22Rv1 (cell line): ENCODE data around the gene CD1E.

Experiments
- H3K27ac ChIP-seq: fragments of 450-650 bp; 2 replicates; pipeline ENCODE4 v1.5.1; 2017
- ZFX ChIP-seq: fragments of 450-650 bp; IDR thresholded peaks from 2 replicates; pipeline ENCODE4 v1.6.1; 2017; ENCODE audit warnings: antibody characterized with exemption, borderline replicate concordance
- TF ChIP-seq, protein P1 (sequence below): fragments of 450-650 bp; IDR thresholded peaks from 2 replicates; pipeline ENCODE4 v1.5.1; 2017; ENCODE audit warnings: mild to moderate bottlenecking

The CD1E gene

DNA sequence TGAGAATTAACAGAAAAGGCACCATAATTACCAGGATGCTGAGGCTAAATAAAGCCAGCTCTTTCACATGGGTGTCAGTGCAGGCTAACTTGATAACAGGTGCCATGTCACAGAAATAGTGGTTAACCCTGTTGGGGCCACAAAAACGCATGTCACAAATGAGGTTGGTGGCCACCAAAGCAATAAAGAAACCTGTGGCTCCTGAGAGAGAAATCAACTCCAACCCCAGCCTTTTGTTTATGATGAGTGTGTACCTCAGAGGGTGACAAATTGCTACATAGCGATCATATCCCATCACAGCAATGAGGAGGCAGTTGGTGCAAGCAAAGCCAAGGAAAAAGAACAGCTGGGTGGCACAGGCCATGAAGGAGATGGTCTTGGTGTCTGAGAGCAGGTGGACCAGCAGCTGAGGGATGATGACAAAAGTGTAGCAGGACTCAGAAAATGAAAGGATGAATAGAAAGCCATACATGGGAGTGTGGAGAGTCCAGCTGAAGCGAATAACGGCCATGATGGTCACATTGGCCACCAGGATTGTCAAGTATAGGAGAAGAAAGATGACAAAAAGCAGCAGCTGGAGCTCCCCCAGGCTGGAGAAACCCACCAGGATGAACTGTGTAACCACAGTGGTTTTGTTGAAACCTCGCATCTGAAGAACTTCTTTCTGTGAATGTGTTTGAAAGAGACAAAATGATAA is 45.3 kb downstream of the CD1E start, which contains the start of gene OR10T2:
TSS of gene OR10T2 (minus strand) at position 649 of the 697 bp plus-strand sequence. CDS start at position 649, 0 bp downstream.
- TF ChIP-seq, protein P1, sequence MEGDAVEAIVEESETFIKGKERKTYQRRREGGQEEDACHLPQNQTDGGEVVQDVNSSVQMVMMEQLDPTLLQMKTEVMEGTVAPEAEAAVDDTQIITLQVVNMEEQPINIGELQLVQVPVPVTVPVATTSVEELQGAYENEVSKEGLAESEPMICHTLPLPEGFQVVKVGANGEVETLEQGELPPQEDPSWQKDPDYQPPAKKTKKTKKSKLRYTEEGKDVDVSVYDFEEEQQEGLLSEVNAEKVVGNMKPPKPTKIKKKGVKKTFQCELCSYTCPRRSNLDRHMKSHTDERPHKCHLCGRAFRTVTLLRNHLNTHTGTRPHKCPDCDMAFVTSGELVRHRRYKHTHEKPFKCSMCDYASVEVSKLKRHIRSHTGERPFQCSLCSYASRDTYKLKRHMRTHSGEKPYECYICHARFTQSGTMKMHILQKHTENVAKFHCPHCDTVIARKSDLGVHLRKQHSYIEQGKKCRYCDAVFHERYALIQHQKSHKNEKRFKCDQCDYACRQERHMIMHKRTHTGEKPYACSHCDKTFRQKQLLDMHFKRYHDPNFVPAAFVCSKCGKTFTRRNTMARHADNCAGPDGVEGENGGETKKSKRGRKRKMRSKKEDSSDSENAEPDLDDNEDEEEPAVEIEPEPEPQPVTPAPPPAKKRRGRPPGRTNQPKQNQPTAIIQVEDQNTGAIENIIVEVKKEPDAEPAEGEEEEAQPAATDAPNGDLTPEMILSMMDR = no peak
- no peak for TF ChIP-seq ZFX
- no peak within 1 kb of the TSS for H3K27ac ChIP-seq

DNA sequence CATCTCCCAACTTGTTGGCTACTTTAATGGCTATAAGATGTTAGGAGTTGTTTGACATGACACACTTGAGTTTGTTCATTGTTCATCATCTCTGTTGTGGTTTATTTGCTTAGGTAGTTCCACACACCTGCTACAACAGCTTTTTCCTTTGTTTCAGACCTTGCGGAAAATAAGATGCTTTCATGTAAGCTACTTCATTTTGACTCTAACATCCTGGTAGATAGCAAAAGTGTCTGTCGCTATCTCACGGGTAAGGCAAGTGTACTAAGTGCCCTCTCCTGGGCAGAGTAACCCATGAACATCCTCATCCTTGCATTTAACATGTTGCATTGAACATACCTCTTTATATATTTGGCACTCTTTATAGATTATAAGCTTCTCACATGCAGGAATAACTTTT is 47.2 kb downstream of the CD1E start:
- H3K27ac ChIP-seq = no peak overlapping the region
- TF ChIP-seq ZFX = no peak
- TF ChIP-seq, protein P1 = no peak

DNA sequence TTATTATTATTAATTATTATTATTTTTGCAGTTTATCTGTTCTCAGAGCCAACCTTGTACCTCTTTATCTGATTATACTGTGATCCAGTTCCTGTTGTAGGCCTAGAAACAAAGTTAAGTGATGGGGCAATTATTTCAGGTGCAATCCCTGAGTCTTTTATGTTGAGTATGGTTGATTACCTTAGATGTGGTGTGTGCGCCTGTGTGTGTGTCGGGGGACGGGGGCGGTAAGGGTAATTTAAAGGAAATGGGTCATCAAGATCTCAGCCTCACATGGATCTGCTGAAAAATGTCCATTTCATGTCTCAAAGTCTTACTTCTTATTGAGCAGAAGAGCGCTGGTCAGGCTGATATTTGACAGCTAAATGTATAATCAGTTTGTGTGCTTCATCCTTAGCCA is 53.4 kb downstream of the CD1E start:
- no peak overlapping the region for H3K27ac ChIP-seq
- TF ChIP-seq, protein P1 = no peak
